Measurements from ENCODE around the gene PHC2. TPM values are rescaled to one million over a fixed set of nuclear protein-coding genes. Genes with fewer than 3 reads are reported as not detected.
"Not testable (repeated sequence)": the region's sequence is repeated elsewhere in the genome, so short reads cannot be mapped to it uniquely, and the experiment has no call there.

PHC2 gene
- total RNA-seq, 1 donor from 2014 or later: 135 TPM

GRCh38 chr1:33296082-33296458 lies 134.8 kb downstream of the PHC2 start:
- Mint-ChIP-seq H3K27ac (no peak overlapping the region), H3K36me3 (ENCODE audit: insufficient read depth) (peaks cover 34% of the 10 kb centered on the region), H3K27me3 (no peaks in the 10 kb centered on the region), H3K4me1 (ENCODE audit: low read depth) (no peaks in the 10 kb centered on the region), H3K4me3 (ENCODE audit: low read depth) (no peak overlapping the region), H3K9me3 (ENCODE audit: low read depth) (no peaks in the 10 kb centered on the region)
- TF ChIP-seq CTCF (IDR thresholded peaks at IDR 0.05; ENCODE audit: unreplicated experiment): no peak
- DNase-seq (ENCODE audit: low spot score, unreplicated experiment): no peak

GRCh38 chr1:33295450-33296081 lies 135.3 kb downstream of the PHC2 start:
- peak; percentile 96 for TF ChIP-seq CTCF (IDR thresholded peaks at IDR 0.05; ENCODE audit: unreplicated experiment)
- H3K27ac Mint-ChIP-seq: peak overlapping the region; percentile 86
- H3K9me3 Mint-ChIP-seq (ENCODE audit: low read depth): no peaks in the 10 kb centered on the region
- no peak overlapping the region for H3K4me3 Mint-ChIP-seq (ENCODE audit: low read depth)
- H3K4me1 Mint-ChIP-seq (ENCODE audit: low read depth): no peaks in the 10 kb centered on the region
- DNase-seq (ENCODE audit: low spot score, unreplicated experiment): peak; percentile 89
- peaks cover 36% of the 10 kb centered on the region for H3K36me3 Mint-ChIP-seq (ENCODE audit: insufficient read depth)
- H3K27me3 Mint-ChIP-seq: no peaks in the 10 kb centered on the region

GRCh38 chr1:33295023-33295422 lies 135.9 kb downstream of the PHC2 start:
- Mint-ChIP-seq H3K27me3 (no peaks in the 10 kb centered on the region), H3K9me3 (ENCODE audit: low read depth) (no peaks in the 10 kb centered on the region), H3K27ac (peak overlapping the region; percentile 86), H3K4me3 (ENCODE audit: low read depth) (no peak overlapping the region), H3K4me1 (ENCODE audit: low read depth) (no peaks in the 10 kb centered on the region), H3K36me3 (ENCODE audit: insufficient read depth) (peaks cover 34% of the 10 kb centered on the region)
- no peak for TF ChIP-seq CTCF (IDR thresholded peaks at IDR 0.05; ENCODE audit: unreplicated experiment)
- no peak for DNase-seq (ENCODE audit: low spot score, unreplicated experiment)

GRCh38 chr1:33294071-33295010 lies 136.6 kb downstream of the PHC2 start:
- Mint-ChIP-seq H3K27ac (no peak overlapping the region), H3K9me3 (ENCODE audit: low read depth) (no peaks in the 10 kb centered on the region), H3K36me3 (ENCODE audit: insufficient read depth) (peaks cover 39% of the 10 kb centered on the region), H3K4me1 (ENCODE audit: low read depth) (no peaks in the 10 kb centered on the region), H3K27me3 (no peaks in the 10 kb centered on the region), H3K4me3 (ENCODE audit: low read depth) (no peak overlapping the region)
- no peak for DNase-seq (ENCODE audit: low spot score, unreplicated experiment)
- TF ChIP-seq CTCF (IDR thresholded peaks at IDR 0.05; ENCODE audit: unreplicated experiment): no peak

- TF ChIP-seq CTCF (IDR thresholded peaks at IDR 0.05; ENCODE audit: unreplicated experiment): no peak
- H3K27me3 Mint-ChIP-seq: no peaks in the 10 kb centered on the region
- no peak overlapping the region for H3K27ac Mint-ChIP-seq
- H3K4me3 Mint-ChIP-seq (ENCODE audit: low read depth): no peak overlapping the region
- no peak for DNase-seq (ENCODE audit: low spot score, unreplicated experiment)
- no peaks in the 10 kb centered on the region for H3K4me1 Mint-ChIP-seq (ENCODE audit: low read depth)
- peaks cover 39% of the 10 kb centered on the region for H3K36me3 Mint-ChIP-seq (ENCODE audit: insufficient read depth)
- no peaks in the 10 kb centered on the region for H3K9me3 Mint-ChIP-seq (ENCODE audit: low read depth)
Observed at GRCh38 chr1:33292726-33293340, 138.1 kb downstream of the PHC2 start.

- H3K27ac Mint-ChIP-seq; DNase-seq (ENCODE audit: low spot score, unreplicated experiment); H3K4me3 Mint-ChIP-seq (ENCODE audit: low read depth); H3K27me3 Mint-ChIP-seq; H3K9me3 Mint-ChIP-seq (ENCODE audit: low read depth): not testable (repeated sequence)
- Mint-ChIP-seq H3K4me1 (ENCODE audit: low read depth) (peaks cover 10% of the 10 kb centered on the region), H3K36me3 (ENCODE audit: insufficient read depth) (peaks cover 40% of the 10 kb centered on the region)
Observed at GRCh38 chr1:33290615-33291014, 140.3 kb downstream of the PHC2 start.

Measured in progenitor cell of endocrine pancreas (in vitro differentiated cells).